ENCODE measurements around the gene PDE4D. TPM values are rescaled to one million over a fixed set of nuclear protein-coding genes. Genes with fewer than 3 reads are reported as not detected.
A peak's percentile ranks its signal among the peaks of the same experiment; 100 is the strongest.

PDE4D gene
- total RNA-seq, 4 donors from 2014 or later, result 35.0 to 121 (median 63.4) TPM

DNA sequence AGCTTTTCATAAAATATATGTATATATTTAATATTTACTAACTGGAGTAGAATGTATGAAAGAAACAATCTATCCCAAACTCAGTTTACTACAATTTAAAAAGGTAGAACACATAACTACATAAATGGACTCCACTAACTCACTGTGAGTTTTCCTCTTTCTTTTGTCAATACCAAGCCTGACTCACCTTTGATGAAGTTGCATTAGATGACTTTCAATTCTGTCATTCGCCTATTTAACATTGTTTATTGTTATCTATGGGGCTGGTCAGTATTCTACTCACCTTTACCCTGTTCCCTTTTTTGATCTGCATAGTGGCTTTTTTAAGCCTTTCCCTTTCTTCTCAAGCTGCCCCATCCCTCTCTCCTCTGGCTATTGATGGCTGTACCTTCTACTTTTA lies 680.9 kb downstream of the PDE4D start:
- WGBS, 2 donors (ENCODE audit: low coverage in 1 of 2), result 80 to 94% methylated on average over 1 of the region's 1 CpG
- no peaks in the 10 kb centered on the region for H3K27me3 ChIP-seq
- TF ChIP-seq, protein P1, sequence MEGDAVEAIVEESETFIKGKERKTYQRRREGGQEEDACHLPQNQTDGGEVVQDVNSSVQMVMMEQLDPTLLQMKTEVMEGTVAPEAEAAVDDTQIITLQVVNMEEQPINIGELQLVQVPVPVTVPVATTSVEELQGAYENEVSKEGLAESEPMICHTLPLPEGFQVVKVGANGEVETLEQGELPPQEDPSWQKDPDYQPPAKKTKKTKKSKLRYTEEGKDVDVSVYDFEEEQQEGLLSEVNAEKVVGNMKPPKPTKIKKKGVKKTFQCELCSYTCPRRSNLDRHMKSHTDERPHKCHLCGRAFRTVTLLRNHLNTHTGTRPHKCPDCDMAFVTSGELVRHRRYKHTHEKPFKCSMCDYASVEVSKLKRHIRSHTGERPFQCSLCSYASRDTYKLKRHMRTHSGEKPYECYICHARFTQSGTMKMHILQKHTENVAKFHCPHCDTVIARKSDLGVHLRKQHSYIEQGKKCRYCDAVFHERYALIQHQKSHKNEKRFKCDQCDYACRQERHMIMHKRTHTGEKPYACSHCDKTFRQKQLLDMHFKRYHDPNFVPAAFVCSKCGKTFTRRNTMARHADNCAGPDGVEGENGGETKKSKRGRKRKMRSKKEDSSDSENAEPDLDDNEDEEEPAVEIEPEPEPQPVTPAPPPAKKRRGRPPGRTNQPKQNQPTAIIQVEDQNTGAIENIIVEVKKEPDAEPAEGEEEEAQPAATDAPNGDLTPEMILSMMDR (IDR thresholded peaks at IDR 0.05), result no peak
- TF ChIP-seq POLR2AphosphoS5 (IDR thresholded peaks at IDR 0.05) (no peak), EP300 (IDR thresholded peaks at IDR 0.05) (no peak), POLR2A (IDR thresholded peaks at IDR 0.05) (no peak)

DNA sequence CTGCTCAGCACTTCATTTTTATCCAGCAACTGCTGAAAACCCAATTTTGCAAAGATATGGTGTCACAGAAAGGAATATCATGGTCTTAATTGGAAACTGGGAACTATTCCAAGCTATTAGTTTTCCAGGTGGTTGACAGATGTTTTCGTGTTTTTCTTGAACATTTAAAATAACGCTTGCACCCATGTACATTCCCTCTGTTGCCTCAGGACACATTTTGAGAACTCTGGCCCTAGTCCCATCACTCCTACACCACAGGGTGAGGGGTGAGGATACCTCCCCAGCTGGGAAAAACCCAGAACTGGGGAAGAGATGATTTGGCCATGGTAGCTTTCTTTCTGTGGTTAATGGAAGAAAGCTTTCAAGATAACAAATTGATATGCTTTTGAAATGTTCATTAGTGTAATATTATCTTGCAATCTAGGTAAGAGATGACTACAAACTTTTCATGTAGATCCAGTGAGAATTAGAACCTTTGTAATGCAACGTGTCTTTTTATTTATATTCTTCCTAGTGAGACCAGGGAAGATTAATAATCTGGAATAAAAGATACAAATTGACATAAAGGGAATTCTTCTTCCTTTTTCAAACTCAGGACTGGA lies 683.7 kb downstream of the PDE4D start:
- H3K27ac ChIP-seq, result peak overlapping the region in 3 of 4 donors; percentile 20 to 48 (median 32)
- H3K4me3 ChIP-seq, result no peak overlapping the region
- no peaks in the 10 kb centered on the region for H3K9me3 ChIP-seq
- no peak for ATAC-seq
- no peak for TF ChIP-seq POLR2A (IDR thresholded peaks at IDR 0.05)
- no peak for TF ChIP-seq EP300 (IDR thresholded peaks at IDR 0.05)
- TF ChIP-seq, protein P1 (IDR thresholded peaks at IDR 0.05), result no peak
- no peak for TF ChIP-seq POLR2AphosphoS5 (IDR thresholded peaks at IDR 0.05)
- peaks cover 0 to 56% (median 12%) of the 10 kb centered on the region in 3 donors for H3K4me1 ChIP-seq
- peaks cover 0 to 7% of the 10 kb centered on the region in 2 donors for H3K36me3 ChIP-seq
- H3K27me3 ChIP-seq, result no peaks in the 10 kb centered on the region
- WGBS, 2 donors (ENCODE audit: low coverage in 1 of 2), result 14 to 25% methylated on average over 3 of the region's 3 CpGs

More for the DNA sequence above, 680.9 kb downstream of the PDE4D start:
- Histone ChIP-seq H3K4me1 (peaks cover 0 to 44% (median 3%) of the 10 kb centered on the region in 3 donors), H3K36me3 (peaks cover 0 to 11% of the 10 kb centered on the region in 2 donors), H3K27ac (no peak overlapping the region), H3K4me3 (no peak overlapping the region), H3K9me3 (no peaks in the 10 kb centered on the region)
- no peak for ATAC-seq

DNA sequence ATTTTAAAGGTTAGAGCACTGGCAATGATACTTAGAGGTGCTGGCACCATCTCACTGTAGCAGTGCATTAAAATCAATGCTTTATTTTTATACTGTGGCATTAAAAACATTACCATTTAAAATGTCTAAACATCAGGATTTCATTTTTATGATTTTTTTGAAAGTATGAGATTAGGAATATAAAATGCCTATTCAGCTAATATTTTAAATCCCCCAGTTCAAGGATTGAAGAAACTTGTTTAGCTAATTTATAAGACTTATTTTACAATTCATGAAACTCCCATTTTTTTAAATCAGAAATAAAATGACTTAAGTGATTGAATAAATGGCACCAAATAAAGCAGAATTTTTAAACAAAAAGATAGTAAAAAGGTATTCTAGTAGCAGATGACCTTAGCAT lies 685.1 kb downstream of the PDE4D start:
- peaks cover 0 to 63% (median 13%) of the 10 kb centered on the region in 3 donors for H3K4me1 ChIP-seq
- ATAC-seq, result no peak
- H3K4me3 ChIP-seq, result no peak overlapping the region
- H3K27ac ChIP-seq, result peak overlapping the region; percentile 27 to 67 (median 44)
- no peaks in the 10 kb centered on the region for H3K36me3 ChIP-seq
- TF ChIP-seq, protein P1 (IDR thresholded peaks at IDR 0.05), result no peak
- TF ChIP-seq EP300 (IDR thresholded peaks at IDR 0.05), result no peak
- TF ChIP-seq POLR2A (IDR thresholded peaks at IDR 0.05), result no peak
- no peak for TF ChIP-seq POLR2AphosphoS5 (IDR thresholded peaks at IDR 0.05)
- no peaks in the 10 kb centered on the region for H3K27me3 ChIP-seq
- no peaks in the 10 kb centered on the region for H3K9me3 ChIP-seq

DNA sequence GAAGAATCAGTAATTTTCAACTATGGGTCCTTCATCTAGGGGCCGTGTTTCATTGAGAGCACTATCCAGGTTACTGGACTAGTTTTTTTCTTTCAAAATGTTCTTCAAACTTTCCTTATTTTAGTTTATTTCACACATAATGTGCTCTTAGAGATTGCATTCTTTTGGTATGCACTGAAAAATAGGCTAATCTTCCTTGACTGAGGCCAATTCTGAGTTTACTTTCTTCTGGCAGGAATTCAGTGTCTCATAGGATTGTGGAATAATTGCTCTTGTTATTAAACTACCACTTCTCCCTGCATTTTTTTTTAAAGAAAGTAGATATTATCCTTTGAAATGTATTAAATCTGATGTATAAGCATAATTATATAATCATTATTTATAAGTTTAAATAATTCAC lies 686.1 kb downstream of the PDE4D start:
- Histone ChIP-seq H3K27me3 (no peaks in the 10 kb centered on the region), H3K36me3 (no peaks in the 10 kb centered on the region), H3K27ac (peak overlapping the region; percentile 37 to 67 (median 54)), H3K9me3 (no peaks in the 10 kb centered on the region), H3K4me1 (peaks cover 0 to 63% (median 13%) of the 10 kb centered on the region in 3 donors), H3K4me3 (no peak overlapping the region)
- TF ChIP-seq EP300 (IDR thresholded peaks at IDR 0.05), result no peak
- no peak for TF ChIP-seq POLR2A (IDR thresholded peaks at IDR 0.05)
- TF ChIP-seq, protein P1 (IDR thresholded peaks at IDR 0.05), result no peak
- TF ChIP-seq POLR2AphosphoS5 (IDR thresholded peaks at IDR 0.05), result no peak
- 31 to 55% methylated on average over 1 of the region's 1 CpG for WGBS, 2 donors (ENCODE audit: low coverage in 1 of 2)
- no peak for ATAC-seq

DNA sequence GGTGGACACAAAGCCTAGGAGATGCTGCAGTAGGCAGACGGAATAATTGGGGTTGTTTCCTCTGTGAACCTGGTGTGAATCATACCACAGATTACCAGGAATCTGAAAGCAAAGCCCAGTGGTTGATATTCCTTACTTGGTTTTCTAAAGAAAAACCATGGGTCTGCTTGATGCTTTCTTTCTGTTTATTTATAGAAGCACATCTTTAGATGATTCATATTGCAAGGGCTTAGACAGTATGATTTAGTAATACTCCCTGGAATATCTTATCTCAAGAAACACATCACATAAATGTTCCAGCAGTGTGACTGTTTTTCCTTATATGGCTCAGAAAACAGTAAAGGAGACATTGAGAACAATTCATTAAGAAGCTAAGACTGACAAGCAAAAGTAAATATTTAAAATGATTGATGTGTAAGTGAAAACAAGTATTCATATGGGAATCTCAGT lies 687.4 kb downstream of the PDE4D start:
- H3K9me3 ChIP-seq, result no peaks in the 10 kb centered on the region
- H3K4me3 ChIP-seq, result no peak overlapping the region
- TF ChIP-seq EP300 (IDR thresholded peaks at IDR 0.05) (no peak), POLR2AphosphoS5 (IDR thresholded peaks at IDR 0.05) (peak; percentile 19), POLR2A (IDR thresholded peaks at IDR 0.05) (no peak)
- TF ChIP-seq, protein P1 (IDR thresholded peaks at IDR 0.05), result no peak
- no peaks in the 10 kb centered on the region for H3K36me3 ChIP-seq
- H3K4me1 ChIP-seq, result peaks cover 0 to 63% (median 13%) of the 10 kb centered on the region in 3 donors
- no peaks in the 10 kb centered on the region for H3K27me3 ChIP-seq
- peak; percentile 32 for ATAC-seq
- peak overlapping the region; percentile 9 to 67 (median 59) for H3K27ac ChIP-seq
- WGBS, 2 donors (ENCODE audit: low coverage in 1 of 2), result 22 to 29% methylated on average over 1 of the region's 1 CpG
